ENCODE results near the gene PRKACB. TPM values are rescaled to one million over a fixed set of nuclear protein-coding genes. Genes with fewer than 3 reads are reported as not detected.

The PRKACB gene
- total and polyA plus RNA-seq, 2 of the 8 experiments (the other 6 are each of a cell fraction or from before 2014, with no cell fraction given), result 7.8 to 31.0 TPM

DNA sequence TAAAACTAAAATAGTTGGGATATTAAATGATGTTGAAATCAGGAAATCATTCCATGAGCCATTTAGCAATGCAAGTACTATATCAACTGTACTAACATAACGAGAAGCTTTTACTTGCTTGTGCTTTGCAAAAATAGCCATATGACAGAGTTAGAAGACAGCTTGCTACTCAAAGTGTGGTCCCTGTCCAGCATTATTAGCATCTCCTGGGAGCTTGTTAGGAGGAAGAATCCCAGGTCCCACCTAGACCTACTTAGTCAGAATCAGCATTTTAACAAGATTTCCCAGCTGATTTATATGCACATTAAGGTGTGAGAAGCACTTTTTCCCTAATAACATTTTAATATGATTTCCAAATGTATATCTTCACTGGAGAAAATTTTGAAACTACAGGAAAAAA, 4.7 kb downstream of the PRKACB start:
- WGBS, 2 experiments (ENCODE audit: extremely low coverage in 1 of 2, insufficient coverage in 1 of 2, insufficient read length in 1 of 2, insufficient replicate concordance in 2 of 2, low coverage in 1 of 2, low lambda C conversion rate in 2 of 2, missing lambda C conversion rate in 1 of 2), result 88% methylated on average over 1 of the region's 1 CpG; no CpG with 5 or more reads in 1 of the 2 experiments
- Histone ChIP-seq H3K79me2 (ENCODE audit: control insufficient read depth in 1 of 2, insufficient read depth in 2 of 2, low read length in 2 of 2) (no peaks in the 10 kb centered on the region), H2BK5ac (ENCODE audit: low read depth, low read length) (no peak overlapping the region), H3K23me2 (ENCODE audit: low read depth, low read length) (no peaks in the 10 kb centered on the region), H4K20me1 (replicated peaks in 1 of 2; ENCODE audit: control insufficient read depth in 1 of 2, insufficient read depth in 2 of 2, low read length in 2 of 2) (no peaks in the 10 kb centered on the region), H3K9me3 (ENCODE audit: insufficient read depth in 2 of 2, low read depth in 1 of 2, low read length in 1 of 2) (no peaks in the 10 kb centered on the region), H3K18ac (ENCODE audit: extremely low read depth, low read length) (no peak overlapping the region), H2BK15ac (ENCODE audit: low read length) (no peak overlapping the region), H3K9ac (replicated peaks in 1 of 4; ENCODE audit: extremely low read depth in 1 of 4, low read depth in 3 of 4, low read length in 3 of 4) (no peak overlapping the region), H3K27me3 (replicated peaks in 1 of 4; ENCODE audit: control insufficient read depth in 3 of 4, extremely low read depth in 1 of 4, insufficient read depth in 3 of 4, low read length in 3 of 4) (no peaks in the 10 kb centered on the region), H2BK20ac (ENCODE audit: low read length) (no peak overlapping the region), H2BK12ac (ENCODE audit: low read depth, low read length) (no peak overlapping the region), H3K4me1 (replicated peaks in 1 of 4; ENCODE audit: control insufficient read depth in 3 of 4, insufficient read depth in 4 of 4, low read length in 3 of 4) (no peaks in the 10 kb centered on the region), H3K4me3 (ENCODE audit: extremely low read depth in 1 of 4, insufficient read depth in 2 of 4, low read depth in 3 of 4, low read length in 4 of 4) (no peak overlapping the region), H3K36me3 (ENCODE audit: control insufficient read depth in 2 of 4, insufficient read depth in 4 of 4, low read length in 3 of 4) (no peaks in the 10 kb centered on the region), H3K23ac (ENCODE audit: insufficient read length) (no peak overlapping the region), H3K14ac (ENCODE audit: insufficient read length) (no peak overlapping the region), H3K79me1 (ENCODE audit: low read depth, low read length) (no peaks in the 10 kb centered on the region), H3K4ac (replicated peaks; ENCODE audit: insufficient read length, low read depth, low read length) (no peak overlapping the region), H3K27ac (ENCODE audit: low read depth, low read length) (no peak overlapping the region), H2BK120ac (replicated peaks; ENCODE audit: low read depth, low read length) (no peak overlapping the region), H2AFZ (ENCODE audit: low read length) (no peak overlapping the region), H3K56ac (replicated peaks; ENCODE audit: insufficient read length, low read depth, low read length) (no peak overlapping the region), H2AK5ac (ENCODE audit: low read depth, low read length) (no peak overlapping the region), H3K4me2 (ENCODE audit: insufficient read depth in 1 of 2, low read depth in 2 of 2, low read length in 2 of 2) (no peak overlapping the region), H4K5ac (ENCODE audit: insufficient read length, low read depth, low read length) (no peak overlapping the region), H4K91ac (replicated peaks; ENCODE audit: insufficient read length, low read length) (no peak overlapping the region), H4K8ac (ENCODE audit: extremely low read depth, insufficient read depth, low read length) (no peak overlapping the region)
- TF ChIP-seq SAP30 (IDR thresholded peaks at IDR 0.05; ENCODE audit: insufficient read depth, insufficient replicate concordance, low read length) (no peak), TCF12 (IDR thresholded peaks at IDR 0.05; ENCODE audit: low read depth, low read length) (no peak), SP2 (IDR thresholded peaks at IDR 0.05; ENCODE audit: low read length) (no peak), POU5F1 (IDR thresholded peaks at IDR 0.05; ENCODE audit: low read depth, low read length) (no peak), POLR2A (IDR thresholded peaks at IDR 0.05; ENCODE audit: control extremely low read depth in 1 of 2, low read depth in 2 of 2, low read length in 2 of 2) (no peak), GABPA (IDR thresholded peaks at IDR 0.05; ENCODE audit: borderline replicate concordance, insufficient read depth, low read length) (no peak), SP1 (IDR thresholded peaks at IDR 0.05; ENCODE audit: low read depth, low read length) (no peak), RFX5 (IDR thresholded peaks at IDR 0.05; ENCODE audit: borderline replicate concordance, low read depth, low read length) (no peak), JUND (IDR thresholded peaks at IDR 0.05; ENCODE audit: low read length) (no peak), KDM5A (IDR thresholded peaks at IDR 0.05; ENCODE audit: low read length) (no peak), NANOG (IDR thresholded peaks at IDR 0.05; ENCODE audit: insufficient read depth, low read depth, low read length, poor library complexity, severe bottlenecking) (no peak)
- TF ChIP-seq, protein P1, sequence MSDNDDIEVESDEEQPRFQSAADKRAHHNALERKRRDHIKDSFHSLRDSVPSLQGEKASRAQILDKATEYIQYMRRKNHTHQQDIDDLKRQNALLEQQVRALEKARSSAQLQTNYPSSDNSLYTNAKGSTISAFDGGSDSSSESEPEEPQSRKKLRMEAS (IDR thresholded peaks at IDR 0.05), result no peak
- TF ChIP-seq, protein P2, sequence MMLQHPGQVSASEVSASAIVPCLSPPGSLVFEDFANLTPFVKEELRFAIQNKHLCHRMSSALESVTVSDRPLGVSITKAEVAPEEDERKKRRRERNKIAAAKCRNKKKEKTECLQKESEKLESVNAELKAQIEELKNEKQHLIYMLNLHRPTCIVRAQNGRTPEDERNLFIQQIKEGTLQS (IDR thresholded peaks at IDR 0.05; ENCODE audit: insufficient read depth, low read depth, low read length), result no peak
- no peak for FAIRE-seq
- ChIA-PET CTCF (ENCODE audit: partially characterized antibody) (interaction anchor here (1.0 to 1.5 kb wide), 2 partner anchors 26 to 454 kb away, joined by 3 read pairs; no protein-coding TSS in a partner anchor), POLR2A (ENCODE audit: partially characterized antibody) (interaction anchor here (0.6 kb wide), 1 partner anchor 230 kb away, joined by 3 read pairs; no protein-coding TSS in a partner anchor)
- no peak for DNase-seq (ENCODE audit: low read depth in 1 of 2, low spot score in 2 of 2)

All from H1 (cell line).